NCI-H774 (cell line): ENCODE measurements around the gene ARHGAP24.

Source experiments
- DNase-seq: peaks from one replicate; lab custom pipeline; 2025; lab: John Stamatoyannopoulos, UW

ARHGAP24 gene

GRCh38 chr4:85700362-85700761, 225.4 kb downstream of the ARHGAP24 start:
- DNase-seq, result no peak

- DNase-seq, result no peak
These were observed 226.9 kb downstream of the ARHGAP24 start for GRCh38 chr4:85701861-85702321.

GRCh38 chr4:85703096-85703495, 228.1 kb downstream of the ARHGAP24 start:
- DNase-seq, result no peak

GRCh38 chr4:85707611-85708010, 232.7 kb downstream of the ARHGAP24 start:
- DNase-seq, result peak; percentile 29

GRCh38 chr4:85708468-85708867, 233.5 kb downstream of the ARHGAP24 start:
- no peak for DNase-seq

GRCh38 chr4:85713005-85713404, 238.1 kb downstream of the ARHGAP24 start:
- no peak for DNase-seq

GRCh38 chr4:85715991-85716737, 241.2 kb downstream of the ARHGAP24 start:
- no peak for DNase-seq

- no peak for DNase-seq
These were observed 242.4 kb downstream of the ARHGAP24 start for GRCh38 chr4:85717351-85717750.

- DNase-seq, result no peak
These were observed 242.9 kb downstream of the ARHGAP24 start for GRCh38 chr4:85717847-85718246.

- no peak for DNase-seq
These were observed 245.8 kb downstream of the ARHGAP24 start for GRCh38 chr4:85720735-85721134.

- DNase-seq, result no peak
These were observed 247.5 kb downstream of the ARHGAP24 start for GRCh38 chr4:85722401-85722800.

GRCh38 chr4:85722807-85723206, 247.9 kb downstream of the ARHGAP24 start:
- DNase-seq, result no peak

- no peak for DNase-seq
These were observed 250.0 kb downstream of the ARHGAP24 start for GRCh38 chr4:85724791-85725563.

- DNase-seq, result no peak
These were observed 250.8 kb downstream of the ARHGAP24 start for GRCh38 chr4:85725721-85726170.

GRCh38 chr4:85726555-85726954, 251.6 kb downstream of the ARHGAP24 start:
- DNase-seq, result no peak

- no peak for DNase-seq
These were observed 253.5 kb downstream of the ARHGAP24 start for GRCh38 chr4:85728464-85728863.

GRCh38 chr4:85732124-85732523, 257.2 kb downstream of the ARHGAP24 start:
- DNase-seq, result peak; percentile 54

GRCh38 chr4:85733798-85734197, 258.8 kb downstream of the ARHGAP24 start:
- DNase-seq, result no peak

GRCh38 chr4:85734424-85734831, 259.5 kb downstream of the ARHGAP24 start:
- DNase-seq, result no peak

- no peak for DNase-seq
These were observed 261.6 kb downstream of the ARHGAP24 start for GRCh38 chr4:85736571-85736970.

- DNase-seq, result no peak
These were observed 262.3 kb downstream of the ARHGAP24 start for GRCh38 chr4:85737254-85737653.

GRCh38 chr4:85738721-85739120, 263.8 kb downstream of the ARHGAP24 start:
- DNase-seq, result no peak

- no peak for DNase-seq
These were observed 265.5 kb downstream of the ARHGAP24 start for GRCh38 chr4:85740431-85740861.
